Hepatocyte (in vitro differentiated cells): ENCODE data around the gene GPR45. TPM values are rescaled to one million over a fixed set of nuclear protein-coding genes. Genes with fewer than 3 reads are reported as not detected.

Experiments used
- DNase-seq: peaks from one replicate; pipeline ENCODE4 v3.0.0-alpha.2; 2016; ENCODE audit warnings: low spot score
- H2AFZ ChIP-seq: fragments of 200-600 bp; sonication (generic); 2 replicates; pipeline ENCODE4 v1.6.0; 2016; ENCODE audit warnings: antibody characterized with exemption, mild to moderate bottlenecking
- H3K27ac ChIP-seq: fragments of 200-600 bp; sonication (generic); 2 replicates; pipeline ENCODE4 v1.5.1; 2016; ENCODE audit warnings: mild to moderate bottlenecking
- H3K27me3 ChIP-seq: fragments of 200-600 bp; sonication (generic); 2 replicates; pipeline ENCODE4 v1.6.1; 2016
- H3K36me3 ChIP-seq: fragments of 200-600 bp; sonication (generic); replicated peaks from 2 replicates; pipeline ENCODE4 v1.5.1; 2016; ENCODE audit warnings: low read depth; ENCODE audit not compliant: insufficient read depth
- H3K4me1 ChIP-seq: fragments of 200-600 bp; sonication (generic); 2 replicates; pipeline ENCODE4 v1.5.1; 2016; ENCODE audit warnings: mild to moderate bottlenecking, moderate library complexity; ENCODE audit not compliant: insufficient read depth
- H3K4me2 ChIP-seq: fragments of 200-600 bp; sonication (generic); 2 replicates; pipeline ENCODE4 v1.6.0; 2016
- H3K4me3 ChIP-seq: fragments of 200-600 bp; sonication (generic); 2 replicates; pipeline ENCODE4 v1.5.1; 2016; ENCODE audit warnings: mild to moderate bottlenecking
- H3K79me2 ChIP-seq: fragments of 200-600 bp; sonication (generic); 2 replicates; pipeline ENCODE4 v1.6.0; 2017; ENCODE audit warnings: mild to moderate bottlenecking
- H3K9me2 ChIP-seq: fragments of 200-600 bp; sonication (generic); replicated peaks from 2 replicates; pipeline ENCODE4 v1.6.0; 2017; ENCODE audit warnings: mild to moderate bottlenecking; ENCODE audit not compliant: insufficient read depth
- H3K9me3 ChIP-seq: fragments of 200-600 bp; sonication (generic); 2 replicates; pipeline ENCODE4 v1.5.1; 2016; ENCODE audit warnings: low read depth, mild to moderate bottlenecking
- H4K20me1 ChIP-seq: fragments of 200-600 bp; sonication (generic); 2 replicates; pipeline ENCODE4 v1.6.0; 2016; ENCODE audit warnings: mild to moderate bottlenecking; ENCODE audit not compliant: insufficient read depth, poor library complexity, severe bottlenecking
- CTCF ChIP-seq: fragments of 200-600 bp; sonication (generic); IDR thresholded peaks from 2 replicates; pipeline ENCODE4 v1.5.1; 2016; ENCODE audit warnings: antibody characterized with exemption, mild to moderate bottlenecking; ENCODE audit not compliant: poor library complexity
- EZH2 ChIP-seq: fragments of 200-600 bp; sonication (generic); IDR thresholded peaks from 2 replicates; pipeline ENCODE4 v1.6.1; 2016; ENCODE audit warnings: antibody characterized with exemption, mild to moderate bottlenecking, borderline replicate concordance
- EZH2phosphoT487 ChIP-seq: fragments of 200-600 bp; sonication (generic); IDR thresholded peaks from one replicate; pipeline ENCODE4 v1.6.1; 2018; ENCODE audit warnings: antibody characterized with exemption, mild to moderate bottlenecking, low read depth, moderate library complexity; ENCODE audit not compliant: unreplicated experiment, severe bottlenecking
- WGBS: methylation state at CpG from one replicate; pipeline ENCODE4 v1.1.6; 2016; ENCODE audit warnings: low lambda C conversion rate; ENCODE audit errors: missing lambda C conversion rate; 5-methylcytosine and 5-hydroxymethylcytosine counted together
- polyA plus RNA-seq: library from polyadenylated mRNA; unstranded; fragments of >200 nt; fragmentation: Nextera tagmentation; extraction: Ambion mirVana; gene quantifications from 2 replicates; pipeline ENCODE4 v1.2.1, GENCODE V29; 2016
- total RNA-seq: library from RNA; depleted of rRNA; stranded (reverse); fragments of >200 nt; gene quantifications from 2 replicates; pipeline ENCODE4 v1.2.3, GENCODE V29; 2014

The GPR45 gene
- total and polyA plus RNA-seq, 2 experiments from 2014 or later = not detected

- Histone ChIP-seq H2AFZ (peak overlapping the region; percentile 60), H3K27ac (no peak overlapping the region), H3K4me1 (no peaks in the 10 kb centered on the region), H3K9me2 (no peaks in the 10 kb centered on the region), H3K4me2 (no peak overlapping the region), H3K4me3 (no peak overlapping the region), H4K20me1 (no peaks in the 10 kb centered on the region), H3K79me2 (no peaks in the 10 kb centered on the region), H3K36me3 (no peaks in the 10 kb centered on the region), H3K27me3 (no peaks in the 10 kb centered on the region), H3K9me3 (no peaks in the 10 kb centered on the region)
- 96% methylated on average over 41 of the region's 41 CpGs for WGBS
- no peak for DNase-seq
- TF ChIP-seq CTCF (no peak), EZH2phosphoT487 (no peak)
Observed at GRCh38 chr2:105237045-105237765, 4.3 kb upstream of the GPR45 start.

- H3K27ac ChIP-seq = no peak overlapping the region
- TF ChIP-seq EZH2 (no peak), CTCF (no peak), EZH2phosphoT487 (no peak)
- no peaks in the 10 kb centered on the region for H4K20me1 ChIP-seq
- no peak overlapping the region for H3K4me3 ChIP-seq
- H3K79me2 ChIP-seq = no peaks in the 10 kb centered on the region
- no peaks in the 10 kb centered on the region for H3K4me1 ChIP-seq
- no peaks in the 10 kb centered on the region for H3K36me3 ChIP-seq
- H3K4me2 ChIP-seq = no peak overlapping the region
- H3K9me2 ChIP-seq = no peaks in the 10 kb centered on the region
- 85% methylated on average over 14 of the region's 14 CpGs for WGBS
- H3K9me3 ChIP-seq = no peaks in the 10 kb centered on the region
- H3K27me3 ChIP-seq = no peaks in the 10 kb centered on the region
- DNase-seq = no peak
- H2AFZ ChIP-seq = peak overlapping the region; percentile 15
Observed at GRCh38 chr2:105238664-105239240, 2.8 kb upstream of the GPR45 start.

DNA sequence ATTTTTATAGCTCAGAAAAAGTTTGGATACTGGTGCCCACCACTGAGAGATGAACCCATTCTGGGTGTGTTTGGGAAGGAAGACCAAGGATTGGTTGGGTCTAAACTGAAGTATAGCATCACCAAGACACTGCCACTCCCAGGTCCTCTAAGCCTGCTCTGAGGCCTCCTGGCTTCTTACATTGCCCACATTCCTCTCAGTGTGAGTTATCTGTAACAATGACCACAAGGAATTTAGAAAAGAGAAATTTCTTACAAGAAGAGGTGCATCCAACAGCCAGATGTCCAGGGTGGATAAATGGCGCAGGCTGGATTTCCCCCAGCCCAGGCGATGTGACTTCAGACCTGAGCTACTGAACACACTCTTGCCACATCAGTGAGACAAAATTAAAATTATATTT lies 1.6 kb upstream of the GPR45 start:
- H4K20me1 ChIP-seq = no peaks in the 10 kb centered on the region
- 91% methylated on average over 2 of the region's 2 CpGs for WGBS
- no peak overlapping the region for H3K4me3 ChIP-seq
- H2AFZ ChIP-seq = no peak overlapping the region
- no peaks in the 10 kb centered on the region for H3K9me2 ChIP-seq
- no peaks in the 10 kb centered on the region for H3K79me2 ChIP-seq
- no peak overlapping the region for H3K4me2 ChIP-seq
- no peaks in the 10 kb centered on the region for H3K4me1 ChIP-seq
- no peaks in the 10 kb centered on the region for H3K9me3 ChIP-seq
- no peaks in the 10 kb centered on the region for H3K36me3 ChIP-seq
- TF ChIP-seq CTCF = no peak
- no peak for TF ChIP-seq EZH2
- DNase-seq = no peak
- no peaks in the 10 kb centered on the region for H3K27me3 ChIP-seq
- H3K27ac ChIP-seq = no peak overlapping the region
